SK-N-SH treated with all-trans-retinoic acid at 6 μM for 48 hours (cell line): ENCODE data around the gene OR52L1.
"Not testable (repeated sequence)": the region's sequence is repeated elsewhere in the genome, so short reads cannot be mapped to it uniquely, and the experiment has no call there.

ENCODE experiments used
- ARNTL ChIP-seq: fragments of 450-650 bp; formaldehyde crosslinking; IDR thresholded peaks from 2 replicates; pipeline ENCODE4 v1.5.0; 2020; ENCODE audit warnings: low read depth, mild to moderate bottlenecking, moderate library complexity, borderline replicate concordance
- CSRNP3 ChIP-seq: fragments of 250-450 bp; sonication (Bioruptor Pico); IDR thresholded peaks from 2 replicates; pipeline ENCODE4 v1.5.1; 2021; ENCODE audit warnings: mild to moderate bottlenecking, moderate library complexity
- ISL1 ChIP-seq: fragments of 250-450 bp; sonication (Bioruptor Pico); IDR thresholded peaks from 2 replicates; pipeline ENCODE4 v2.1.2; 2022; ENCODE audit warnings: mild to moderate bottlenecking, moderate library complexity
- PATZ1 ChIP-seq: fragments of 250-450 bp; sonication (Bioruptor Pico); IDR thresholded peaks from 2 replicates; pipeline ENCODE4 v1.8.0; 2020; ENCODE audit warnings: mild to moderate bottlenecking, moderate library complexity, borderline replicate concordance
- RARB ChIP-seq: fragments of 250-450 bp; sonication (Bioruptor Pico); IDR thresholded peaks from 2 replicates; pipeline ENCODE4 v1.8.0; 2021; ENCODE audit warnings: mild to moderate bottlenecking, moderate library complexity
- ZFP3 ChIP-seq: fragments of 250-450 bp; sonication (Bioruptor Pico); IDR thresholded peaks from 2 replicates; pipeline ENCODE4 v1.5.0; 2020; ENCODE audit warnings: mild to moderate bottlenecking, moderate library complexity
- ZFP30 ChIP-seq: fragments of 450-650 bp; formaldehyde crosslinking; IDR thresholded peaks from 2 replicates; pipeline ENCODE4 v1.5.0; 2022; ENCODE audit warnings: mild to moderate bottlenecking, moderate library complexity
- ZNF8 ChIP-seq: fragments of 450-650 bp; formaldehyde crosslinking; IDR thresholded peaks from 2 replicates; pipeline ENCODE4 v1.5.0; 2020; ENCODE audit warnings: mild to moderate bottlenecking, moderate library complexity

GRCh38 chr11:5960704-5961320, 26.0 kb downstream of the OR52L1 start:
- TF ChIP-seq ZFP3 (CRISPR knock-in tag); PATZ1; ZNF8 (CRISPR knock-in tag); ZFP30; RARB (CRISPR knock-in tag); ISL1 (CRISPR knock-in tag); CSRNP3; ARNTL (CRISPR knock-in tag): not testable (repeated sequence)
